Heart left ventricle (tissue), 16 donors: ENCODE data around the gene ZNF688. TPM values are rescaled to one million over a fixed set of nuclear protein-coding genes. Genes with fewer than 3 reads are reported as not detected.
A peak's percentile ranks its signal among the peaks of the same experiment; 100 is the strongest.

ENCODE experiments used
- ATAC-seq, 4 donors: fragments of 200-7000 bp; cut with Tn5 transposase; one replicate each; pipeline ENCODE4 v1.9.1; 2020 to 2022; ENCODE audit warnings: moderate library complexity in 4 of 4, mild to moderate bottlenecking in 3 of 4, moderate number of reproducible peaks in 1 of 4
- DNase-seq, 5 donors: peaks; one replicate each; pipeline ENCODE4 v3.0.0-alpha.2; 2020
- H3K27ac ChIP-seq, 12 donors: fragments of 200-600 bp; sonication (generic) in 4 of 12; one replicate each; pipeline versions ENCODE4 v1.5.0 to v1.8.0; 2016 to 2022; ENCODE audit warnings: mild to moderate bottlenecking in 2 of 12
- H3K27me3 ChIP-seq, 9 donors: fragments of 200-600 bp; sonication (generic) in 2 of 9; one replicate each; pipeline versions ENCODE4 v1.5.1 to v1.8.0; 2016 to 2022; ENCODE audit warnings: mild to moderate bottlenecking in 3 of 9
- H3K36me3 ChIP-seq, 9 donors: fragments of 200-600 bp; sonication (generic) in 2 of 9; one replicate each; pipeline versions ENCODE4 v1.5.0 to v1.8.0; 2018 to 2022; ENCODE audit warnings: mild to moderate bottlenecking in 2 of 9
- H3K4me1 ChIP-seq, 12 donors: fragments of 200-600 bp; sonication (generic) in 4 of 12; one replicate each; pipeline versions ENCODE4 v1.5.0 to v1.8.0; 2016 to 2022; ENCODE audit warnings: mild to moderate bottlenecking in 3 of 12
- H3K4me3 ChIP-seq, 12 donors: fragments of 200-600 bp; sonication (generic) in 4 of 12; one replicate each; pipeline versions ENCODE4 v1.5.0 to v1.8.0; 2017 to 2022; ENCODE audit warnings: mild to moderate bottlenecking in 9 of 12, moderate library complexity in 4 of 12
- H3K9me3 ChIP-seq, 12 donors: fragments of 200-600 bp; sonication (generic) in 4 of 12; one replicate each; pipeline versions ENCODE4 v1.5.0 to v1.8.0; 2016 to 2022; ENCODE audit warnings: mild to moderate bottlenecking in 1 of 12
- POLR2A ChIP-seq, 2 donors: fragments of 450-650 bp; IDR thresholded peaks; one replicate each; pipeline ENCODE4 v1.6.1; 2017; ENCODE audit warnings: antibody characterized with exemption in 2 of 2, mild to moderate bottlenecking in 2 of 2, moderate library complexity in 2 of 2
- WGBS, 4 donors: extraction: QIAGEN DNeasy Blood & Tissue Kit in 2 of 4; methylation state at CpG; one replicate each; pipeline versions ENCODE4 v1.1.5 to v1.1.7; 2013 to 2018; 5-methylcytosine and 5-hydroxymethylcytosine counted together
- intact Hi-C, 10 donors: fragments of 100-400 bp; cut with DNase I; formaldehyde crosslinking; loops; one replicate each; pipeline versions ENCODE4 v1.11.1 to v1.14.2; 2022
- polyA plus RNA-seq, 2 donors: library from polyadenylated mRNA; stranded (reverse); fragments of 200-250 nt; gene quantifications; one replicate each; pipeline ENCODE4 v1.2.3, GENCODE V29; 2013
- total RNA-seq, 9 donors: library from RNA; depleted of rRNA in 2 of 9; stranded (reverse); fragments of >200 nt in 2 of 9; fragmentation: NEBNext Ultra II Directional in 3 of 9; extraction: Animal tissue kit (Norgen Biotek cat#: 25700) in 3 of 9; gene quantifications; one replicate each; pipeline versions ENCODE4 v1.1.0 to v1.2.4, GENCODE V29; 2016 to 2023
- TF ChIP-seq, protein P1 (sequence below), 12 donors: fragments of 200-600 bp; sonication (generic) in 4 of 12; IDR thresholded peaks; one replicate each; pipeline versions ENCODE4 v1.5.0 to v1.8.0; 2018 to 2022; ENCODE audit warnings: antibody characterized with exemption in 12 of 12, mild to moderate bottlenecking in 5 of 12
- donor health status: ischemic (EF 13 %, LVEDD 7.1; RV severe dilation, severe dysfunction).
- donor health status: healthy with polysubstance abuse.
- donor health status: DM: no; HTN: yes; CAD: no.
- donor health status: DM: no; HTN: no; CAD: no.
- donor health status: ischemic (EF 25% LVEDD 6.9; RV normal size, moderate dysfunction).
- donor health status: ischemic (EF 25% LVEDD 5.7; RV mildly dilated, moderate dysfunction).
- donor health status: healthy.
- donor health status: DM: yes; HTN: yes; CAD: no.
- donor health status: ischemic (EF 35%, LVEDD 5.7; RV mildly dilated, moderate dysfunction).
- donor health status: nonischemic (EF 11% LVEDD 7.7; RV severe dilation, severe dysfunction).
- donor health status: DM: yes; HTN: yes; CAD: no.
- donor health status: PGD.
- donor health status: ischemic (EF 29% LVEDD 5.4; RV normal size, mild dysfunction).
- donor health status: nonischemic (EF 23%, LVEDD 6.1; RV moderate dilation, normal function).

ZNF688 gene
- total and polyA plus RNA-seq, 11 donors, result 7.6 to 15.7 (median 11.6) TPM

DNA sequence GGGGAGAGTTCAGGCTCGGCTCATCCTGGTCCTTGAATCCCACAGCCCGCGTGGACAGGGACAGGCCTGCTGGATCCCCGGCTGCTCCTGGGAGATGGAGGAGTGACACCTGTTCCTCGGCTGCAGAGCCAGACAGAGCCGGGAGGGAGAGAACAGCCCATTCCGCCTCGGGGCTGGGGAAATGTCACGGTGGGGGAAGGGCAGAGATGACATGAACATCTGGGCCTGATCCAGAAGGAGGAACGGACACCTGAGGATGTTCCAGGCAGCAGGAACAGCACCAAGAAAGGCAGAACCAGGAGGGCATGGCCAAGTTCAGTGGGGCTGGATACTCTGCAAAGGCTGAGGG is 15.4 kb downstream of the ZNF688 start:
- H3K4me3 ChIP-seq, result no peak overlapping the region
- H3K9me3 ChIP-seq, result no peaks in the 10 kb centered on the region
- H3K27ac ChIP-seq, result peak overlapping the region in 3 of 12 donors; percentile 89 to 99 (median 92)
- DNase-seq (no peak), ATAC-seq (no peak)
- no peaks in the 10 kb centered on the region for H3K27me3 ChIP-seq
- peaks cover 0 to 31% (median 21%) of the 10 kb centered on the region in 9 donors for H3K36me3 ChIP-seq
- intact Hi-C loops, result loop anchor here in 1 of 10 donors (2.0 kb wide), 1 partner anchor 21 kb away; the partner anchor contains the start of gene ZNF747
- TF ChIP-seq POLR2A (IDR thresholded peaks at IDR 0.05), result no peak
- TF ChIP-seq, protein P1, sequence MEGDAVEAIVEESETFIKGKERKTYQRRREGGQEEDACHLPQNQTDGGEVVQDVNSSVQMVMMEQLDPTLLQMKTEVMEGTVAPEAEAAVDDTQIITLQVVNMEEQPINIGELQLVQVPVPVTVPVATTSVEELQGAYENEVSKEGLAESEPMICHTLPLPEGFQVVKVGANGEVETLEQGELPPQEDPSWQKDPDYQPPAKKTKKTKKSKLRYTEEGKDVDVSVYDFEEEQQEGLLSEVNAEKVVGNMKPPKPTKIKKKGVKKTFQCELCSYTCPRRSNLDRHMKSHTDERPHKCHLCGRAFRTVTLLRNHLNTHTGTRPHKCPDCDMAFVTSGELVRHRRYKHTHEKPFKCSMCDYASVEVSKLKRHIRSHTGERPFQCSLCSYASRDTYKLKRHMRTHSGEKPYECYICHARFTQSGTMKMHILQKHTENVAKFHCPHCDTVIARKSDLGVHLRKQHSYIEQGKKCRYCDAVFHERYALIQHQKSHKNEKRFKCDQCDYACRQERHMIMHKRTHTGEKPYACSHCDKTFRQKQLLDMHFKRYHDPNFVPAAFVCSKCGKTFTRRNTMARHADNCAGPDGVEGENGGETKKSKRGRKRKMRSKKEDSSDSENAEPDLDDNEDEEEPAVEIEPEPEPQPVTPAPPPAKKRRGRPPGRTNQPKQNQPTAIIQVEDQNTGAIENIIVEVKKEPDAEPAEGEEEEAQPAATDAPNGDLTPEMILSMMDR (IDR thresholded peaks at IDR 0.05), result no peak
- WGBS, 4 donors, result 53 to 58% (median 54%) methylated on average over 9 to 10 of the region's 10 CpGs
- H3K4me1 ChIP-seq, result peaks cover 0 to 75% (median 34%) of the 10 kb centered on the region in 12 donors

DNA sequence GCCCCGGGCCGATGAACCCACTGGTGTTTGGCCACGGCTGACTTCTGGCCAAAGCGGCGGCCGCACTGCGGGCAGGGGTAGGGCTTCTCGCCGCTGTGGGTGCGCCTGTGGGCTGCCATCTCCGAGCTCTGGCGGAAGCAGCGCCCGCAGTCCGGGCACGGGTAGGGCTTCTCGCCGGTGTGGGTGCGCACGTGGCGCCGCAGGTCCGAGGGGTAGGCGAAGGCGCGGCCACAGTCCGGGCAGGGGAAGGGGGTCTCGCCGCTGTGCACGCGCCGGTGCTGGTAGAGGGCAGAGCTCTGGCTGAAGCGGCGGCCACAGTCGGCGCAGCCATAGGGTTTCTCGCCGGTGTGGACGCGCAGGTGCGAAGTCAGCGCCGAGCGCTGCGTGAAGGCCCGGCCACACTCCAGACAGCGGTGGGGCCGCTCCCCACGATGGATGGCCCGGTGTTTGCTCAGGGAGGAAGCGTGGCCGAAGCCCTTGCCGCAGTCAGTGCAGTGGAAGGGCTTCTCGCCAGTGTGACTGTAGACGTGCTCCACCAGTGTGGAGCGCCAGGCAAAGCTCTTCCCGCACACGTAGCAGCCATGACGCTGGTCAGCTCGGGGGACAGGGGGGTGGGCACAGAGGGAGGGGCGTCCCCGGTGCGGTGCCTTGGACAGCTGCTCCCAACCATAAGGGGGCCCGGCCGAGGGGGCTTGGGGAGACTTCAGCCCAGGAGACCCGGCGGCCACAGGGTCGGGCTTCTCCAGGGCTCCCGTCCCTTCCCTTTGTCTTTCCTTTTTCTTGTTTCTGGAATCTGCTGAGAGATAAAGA is 16.0 kb downstream of the ZNF688 start:
- DNase-seq (no peak), ATAC-seq (no peak)
- Histone ChIP-seq H3K36me3 (peaks cover 0 to 31% (median 21%) of the 10 kb centered on the region in 9 donors), H3K9me3 (no peaks in the 10 kb centered on the region), H3K4me3 (no peak overlapping the region), H3K4me1 (peaks cover 0 to 73% (median 31%) of the 10 kb centered on the region in 12 donors), H3K27me3 (no peaks in the 10 kb centered on the region), H3K27ac (peak overlapping the region in 3 of 12 donors; percentile 33 to 99 (median 92))
- WGBS, 4 donors, result 94 to 98% (median 95%) methylated on average over 41 to 69 of the region's 69 CpGs
- no peak for TF ChIP-seq POLR2A (IDR thresholded peaks at IDR 0.05)
- TF ChIP-seq, protein P1 (IDR thresholded peaks at IDR 0.05), result no peak
- intact Hi-C loops, result loop anchor here in 1 of 10 donors (2.0 kb wide), 1 partner anchor 21 kb away; the partner anchor contains the start of gene ZNF747

DNA sequence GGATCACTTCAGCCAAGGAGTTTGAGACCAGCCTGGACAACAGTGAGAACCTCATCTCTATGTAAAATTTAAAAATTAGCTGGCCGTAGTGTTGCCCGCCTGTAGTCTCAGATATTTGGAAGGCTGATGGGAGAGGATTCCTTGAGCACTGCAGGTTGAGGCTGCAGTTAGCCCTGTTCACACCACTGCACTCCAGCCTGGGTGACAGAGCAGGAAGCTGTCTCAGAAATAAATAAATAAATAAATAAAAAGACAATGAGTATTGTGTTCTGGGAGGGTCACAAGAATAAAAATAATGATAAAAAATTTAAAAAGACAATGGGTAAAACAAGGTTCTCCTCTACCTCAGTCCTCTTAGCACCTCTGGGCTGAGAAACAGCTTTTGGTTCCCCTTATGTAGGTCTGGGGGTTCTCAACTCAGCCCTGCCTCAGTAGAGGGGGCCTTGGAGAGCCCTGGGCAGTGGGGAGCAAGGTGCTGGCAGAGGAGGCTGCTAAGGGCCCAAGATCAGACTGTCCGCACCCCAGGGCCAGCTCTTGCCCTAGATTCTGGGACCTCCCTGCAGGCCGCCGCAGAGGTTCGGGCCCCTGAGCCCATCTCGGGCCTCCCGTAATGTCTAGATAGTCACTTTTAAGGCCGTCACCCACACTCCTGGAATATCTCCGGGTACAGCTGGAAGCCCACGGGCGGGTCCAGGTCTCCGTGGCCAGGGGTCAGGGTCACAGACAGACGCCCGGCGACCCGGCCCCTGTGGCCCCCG is 16.8 kb downstream of the ZNF688 start:
- Histone ChIP-seq H3K27me3 (no peaks in the 10 kb centered on the region), H3K9me3 (no peaks in the 10 kb centered on the region), H3K36me3 (peaks cover 0 to 31% (median 21%) of the 10 kb centered on the region in 9 donors), H3K27ac (peak overlapping the region in 2 of 12 donors; percentile 33 to 51), H3K4me3 (no peak overlapping the region), H3K4me1 (peaks cover 0 to 66% (median 31%) of the 10 kb centered on the region in 12 donors)
- no peak for TF ChIP-seq POLR2A (IDR thresholded peaks at IDR 0.05)
- intact Hi-C loops, result no loop called here
- DNase-seq (no peak), ATAC-seq (no peak)
- WGBS, 4 donors, result 93 to 95% (median 94%) methylated on average over 7 to 18 of the region's 18 CpGs

DNA sequence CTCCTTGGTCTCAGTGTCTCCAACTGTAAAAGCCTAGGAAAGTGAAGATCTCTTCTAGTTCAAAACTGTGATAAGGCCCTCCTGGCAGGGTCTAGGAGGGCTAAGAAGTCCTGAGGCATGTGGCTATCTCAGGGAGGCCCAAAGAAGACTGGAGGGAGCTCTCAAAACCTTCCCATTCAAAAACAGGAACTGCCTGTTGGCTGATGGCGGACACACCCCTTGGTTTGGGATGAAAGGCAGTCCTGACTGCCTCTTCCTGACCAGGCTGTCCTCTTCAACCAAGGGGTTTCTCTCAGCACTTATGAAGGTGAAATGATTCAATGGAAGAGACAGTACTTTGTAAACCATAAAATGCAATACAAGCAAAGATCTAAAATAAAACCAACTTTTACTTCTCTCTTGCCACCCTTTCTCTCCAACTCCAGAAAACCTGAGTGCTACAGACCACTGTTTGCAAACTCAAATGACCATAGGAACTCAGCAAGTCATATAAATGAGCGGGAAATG is 18.1 kb downstream of the ZNF688 start:
- ATAC-seq (no peak), DNase-seq (no peak)
- no peaks in the 10 kb centered on the region for H3K9me3 ChIP-seq
- H3K4me1 ChIP-seq, result peaks cover 0 to 77% (median 34%) of the 10 kb centered on the region in 12 donors
- peak overlapping the region in 4 of 12 donors; percentile 6 to 71 (median 26) for H3K27ac ChIP-seq
- intact Hi-C loops, result no loop called here
- 75 to 93% (median 89%) methylated on average over 2 of the region's 2 CpGs for WGBS, 4 donors
- no peaks in the 10 kb centered on the region for H3K27me3 ChIP-seq
- TF ChIP-seq, protein P1 (IDR thresholded peaks at IDR 0.05), result no peak
- TF ChIP-seq POLR2A (IDR thresholded peaks at IDR 0.05), result no peak
- H3K4me3 ChIP-seq, result no peak overlapping the region
- peaks cover 0 to 31% (median 21%) of the 10 kb centered on the region in 9 donors for H3K36me3 ChIP-seq
